Testis (tissue), 3 donors: Measurements from ENCODE around the gene CES1. TPM values are rescaled to one million over a fixed set of nuclear protein-coding genes. Genes with fewer than 3 reads are reported as not detected.
"Not testable (repeated sequence)": the region's sequence is repeated elsewhere in the genome, so short reads cannot be mapped to it uniquely, and the experiment has no call there.

Source experiments
- DNase-seq: peaks from one replicate; pipeline ENCODE4 v3.0.0-alpha.2; 2019
- H3K27ac ChIP-seq, 2 donors: fragments of 200-600 bp; sonication (generic); one replicate each; pipeline ENCODE4 v1.5.1; 2019
- H3K27me3 ChIP-seq: fragments of 200-600 bp; sonication (generic); one replicate; pipeline ENCODE4 v1.5.1; 2019
- H3K36me3 ChIP-seq: fragments of 200-600 bp; sonication (generic); one replicate; pipeline ENCODE4 v1.5.1; 2017; ENCODE audit warnings: low read depth; ENCODE audit errors: missing control alignments
- H3K4me1 ChIP-seq: fragments of 200-600 bp; sonication (generic); one replicate; pipeline ENCODE4 v1.5.1; 2019
- H3K4me3 ChIP-seq, 2 donors: fragments of 200-600 bp; sonication (generic); one replicate each; pipeline ENCODE4 v1.5.1; 2017 to 2019
- H3K9me3 ChIP-seq: fragments of 200-600 bp; sonication (generic); one replicate; pipeline ENCODE4 v1.5.1; 2017
- CTCF ChIP-seq, 3 experiments: fragments of 450-650 bp in 2 of 3; fragments of 200-600 bp in 1 of 3; sonication (generic) in 1 of 3; IDR thresholded peaks; one replicate each; pipeline ENCODE4 v1.5.1; 2016 to 2019; ENCODE audit warnings: antibody characterized with exemption in 3 of 3, mild to moderate bottlenecking in 2 of 3, moderate library complexity in 1 of 3
- POLR2A ChIP-seq: fragments of 450-650 bp; IDR thresholded peaks from one replicate; pipeline ENCODE4 v1.6.1; 2017; ENCODE audit warnings: antibody characterized with exemption, mild to moderate bottlenecking, moderate library complexity
- WGBS, 2 donors: methylation state at CpG; one replicate each; pipeline ENCODE4 v1.1.5; 2018; 5-methylcytosine and 5-hydroxymethylcytosine counted together
- intact Hi-C: fragments of 100-400 bp; cut with DNase I; formaldehyde crosslinking; loops from one replicate; pipeline ENCODE4 v1.15.1; 2023; ENCODE audit warnings: low total_unique reads
- polyA plus RNA-seq: library from polyadenylated mRNA; stranded (reverse); fragments of 350-450 nt; fragmentation: Illumina TruSeq; extraction: RNeasy Lipid Tissue Mini Kit (QIAGEN cat#74804); gene quantifications from one replicate; pipeline ENCODE4 v1.2.3, GENCODE V29; 2014; ENCODE audit warnings: low read depth, low replicate concordance; ENCODE audit not compliant: insufficient read depth
- total RNA-seq, 2 donors: library from RNA; depleted of rRNA; stranded (reverse); fragments of >200 nt; gene quantifications; one replicate each; pipeline ENCODE4 v1.2.3, GENCODE V29; 2016

Gene CES1
- total and polyA plus RNA-seq, 3 donors from 2014 or later = 2.1 to 18.3 (median 5.8) TPM

DNA sequence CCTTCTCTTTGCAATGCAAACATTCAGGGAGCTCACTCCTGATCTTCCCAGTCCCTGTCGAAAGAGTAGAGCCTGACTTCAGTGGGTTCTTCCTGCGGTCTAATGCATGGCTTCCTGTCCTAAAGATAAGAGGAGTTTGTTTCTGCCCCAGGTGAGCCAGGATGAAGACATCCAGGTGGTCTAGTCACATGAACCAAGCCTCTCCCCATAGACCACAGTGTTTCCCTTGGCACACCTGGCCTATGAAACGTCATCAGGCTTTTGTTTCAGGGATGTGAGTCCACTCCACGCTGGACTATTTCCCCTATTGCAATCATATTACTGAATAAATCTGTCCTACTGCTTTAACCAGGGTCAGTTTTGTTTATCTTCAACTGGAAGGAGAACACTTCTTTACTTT lies 21.1 kb downstream of the CES1 start:
- Histone ChIP-seq H3K4me3 (no peak overlapping the region), H3K36me3 (no peaks in the 10 kb centered on the region), H3K9me3 (no peaks in the 10 kb centered on the region), H3K4me1 (no peaks in the 10 kb centered on the region), H3K27me3 (no peaks in the 10 kb centered on the region), H3K27ac (no peak overlapping the region)
- WGBS, 2 donors = 75 to 83% methylated on average over 4 of the region's 4 CpGs
- no peak for TF ChIP-seq POLR2A
- TF ChIP-seq CTCF (IDR thresholded peaks at IDR 0.05) = no peak
- intact Hi-C loops = no loop called here
- DNase-seq = no peak

- intact Hi-C loops = no loop called here
- TF ChIP-seq POLR2A (no peak), CTCF (IDR thresholded peaks at IDR 0.05) (no peak)
- no peaks in the 10 kb centered on the region for H3K27me3 ChIP-seq
- no peak overlapping the region for H3K4me3 ChIP-seq
- H3K27ac ChIP-seq = no peak overlapping the region
- WGBS, 2 donors = 71 to 75% methylated on average over 8 of the region's 8 CpGs
- H3K4me1 ChIP-seq = no peaks in the 10 kb centered on the region
- H3K36me3 ChIP-seq = no peaks in the 10 kb centered on the region
- no peaks in the 10 kb centered on the region for H3K9me3 ChIP-seq
- DNase-seq = no peak
These were observed 22.4 kb downstream of the CES1 start for GRCh38 chr16:55810451-55810961.

- TF ChIP-seq CTCF (IDR thresholded peaks at IDR 0.05) = no peak
- no peak for TF ChIP-seq POLR2A
- 82 to 89% methylated on average over 4 of the region's 4 CpGs for WGBS, 2 donors
- Histone ChIP-seq H3K27me3 (no peaks in the 10 kb centered on the region), H3K4me1 (no peaks in the 10 kb centered on the region), H3K36me3 (no peaks in the 10 kb centered on the region), H3K27ac (no peak overlapping the region), H3K9me3 (no peaks in the 10 kb centered on the region), H3K4me3 (no peak overlapping the region)
- DNase-seq = no peak
- intact Hi-C loops = no loop called here
These were observed 23.0 kb downstream of the CES1 start for GRCh38 chr16:55809851-55810250.

DNA sequence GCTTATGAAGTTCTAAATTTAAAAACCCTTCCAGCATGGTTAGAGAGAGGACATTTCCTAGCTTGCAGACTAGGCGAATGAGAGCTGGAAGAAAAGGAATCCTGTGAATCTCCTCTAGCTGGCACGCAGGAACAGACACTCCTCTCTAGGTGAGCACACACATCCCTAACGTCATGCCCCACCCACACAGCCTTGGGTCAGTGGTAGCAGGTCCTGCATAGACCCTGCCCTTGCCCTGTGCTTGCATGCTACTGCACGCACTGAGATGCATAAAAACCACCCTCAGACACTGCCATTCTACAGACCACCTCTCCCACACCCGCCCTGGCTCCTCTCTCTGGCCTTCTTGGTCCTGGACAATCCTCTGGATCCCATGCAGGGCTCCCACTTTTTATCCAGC lies 23.5 kb downstream of the CES1 start:
- 69 to 79% methylated on average over 5 of the region's 5 CpGs for WGBS, 2 donors
- Histone ChIP-seq H3K27me3 (no peaks in the 10 kb centered on the region), H3K9me3 (no peaks in the 10 kb centered on the region), H3K4me1 (no peaks in the 10 kb centered on the region), H3K36me3 (no peaks in the 10 kb centered on the region), H3K4me3 (no peak overlapping the region), H3K27ac (no peak overlapping the region)
- no peak for DNase-seq
- TF ChIP-seq CTCF (IDR thresholded peaks at IDR 0.05) (no peak), POLR2A (no peak)
- intact Hi-C loops = no loop called here

- DNase-seq, H3K27me3 ChIP-seq, H3K4me1 ChIP-seq, H3K4me3 ChIP-seq, H3K27ac ChIP-seq, H3K36me3 ChIP-seq, intact Hi-C loops, H3K9me3 ChIP-seq: not testable (repeated sequence)
- 94% methylated on average over 1 of the region's 1 CpG for WGBS, 2 donors
These were observed 24.6 kb downstream of the CES1 start for GRCh38 chr16:55808286-55808685.

DNA sequence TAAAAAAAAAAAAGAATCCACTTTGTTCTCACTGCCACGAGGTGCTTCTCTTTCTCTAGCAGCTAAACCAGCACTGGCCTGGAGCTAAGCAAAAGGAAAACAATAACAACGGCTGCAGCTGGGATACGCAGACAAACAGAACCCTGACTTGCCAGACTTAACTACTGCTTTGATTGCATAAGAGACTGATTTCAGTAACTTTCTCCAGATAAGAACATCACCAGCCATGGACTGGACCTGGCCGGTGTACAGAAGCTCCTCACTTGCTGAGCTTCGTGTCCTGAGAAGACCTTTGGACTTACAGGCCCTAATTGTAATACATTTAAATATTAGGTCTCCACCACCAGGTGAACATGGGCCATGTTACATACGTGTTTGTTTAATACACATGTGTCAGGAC lies 27.8 kb downstream of the CES1 start:
- H3K27me3 ChIP-seq, H3K4me3 ChIP-seq, H3K27ac ChIP-seq, H3K36me3 ChIP-seq, H3K9me3 ChIP-seq, H3K4me1 ChIP-seq, intact Hi-C loops, DNase-seq: not testable (repeated sequence)
- WGBS, 2 donors = no CpG with 5 or more reads among the region's 6 CpGs

- intact Hi-C loops, H3K9me3 ChIP-seq: not testable (repeated sequence)
These were observed 29.2 kb downstream of the CES1 start for GRCh38 chr16:55803681-55804080.

DNA sequence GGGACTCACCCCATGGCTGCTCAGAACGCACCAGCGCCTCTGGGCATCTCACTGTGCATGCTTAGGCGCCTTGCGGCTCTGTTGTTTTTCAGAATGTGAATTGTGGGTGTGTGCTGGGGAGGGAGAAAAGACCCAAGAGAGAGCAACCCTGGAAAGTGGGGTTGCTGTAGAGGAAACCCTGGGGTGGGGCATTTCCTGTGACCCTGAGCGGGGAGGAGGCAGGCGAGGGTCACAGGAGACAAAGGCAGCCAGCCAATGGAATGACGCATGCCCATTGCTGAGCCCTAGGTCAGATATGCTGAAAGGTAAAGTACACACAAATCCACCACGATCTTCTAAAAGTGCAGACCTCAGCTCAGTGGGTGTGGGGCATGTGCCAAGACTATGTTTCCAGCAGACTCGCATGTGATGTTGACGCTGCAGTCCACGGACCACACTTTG lies 39.9 kb downstream of the CES1 start:
- H3K27ac ChIP-seq, H3K27me3 ChIP-seq, H3K36me3 ChIP-seq, H3K4me3 ChIP-seq, DNase-seq, intact Hi-C loops, H3K4me1 ChIP-seq, H3K9me3 ChIP-seq: not testable (repeated sequence)
- WGBS, 2 donors = no CpG with 5 or more reads among the region's 11 CpGs

More at GRCh38 chr16:55803681-55804080, 29.2 kb downstream of the CES1 start:
- not testable (repeated sequence) for DNase-seq, H3K27me3 ChIP-seq, H3K4me1 ChIP-seq, H3K4me3 ChIP-seq, H3K27ac ChIP-seq, H3K36me3 ChIP-seq
- no CpG with 5 or more reads among the region's 8 CpGs for WGBS, 2 donors

DNA sequence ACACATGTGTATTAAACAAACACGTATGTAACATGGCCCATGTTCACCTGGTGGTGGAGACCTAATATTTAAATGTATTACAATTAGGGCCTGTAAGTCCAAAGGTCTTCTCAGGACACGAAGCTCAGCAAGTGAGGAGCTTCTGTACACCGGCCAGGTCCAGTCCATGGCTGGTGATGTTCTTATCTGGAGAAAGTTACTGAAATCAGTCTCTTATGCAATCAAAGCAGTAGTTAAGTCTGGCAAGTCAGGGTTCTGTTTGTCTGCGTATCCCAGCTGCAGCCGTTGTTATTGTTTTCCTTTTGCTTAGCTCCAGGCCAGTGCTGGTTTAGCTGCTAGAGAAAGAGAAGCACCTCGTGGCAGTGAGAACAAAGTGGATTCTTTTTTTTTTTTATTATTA lies 41.4 kb downstream of the CES1 start:
- H3K9me3 ChIP-seq, DNase-seq, H3K27me3 ChIP-seq, H3K4me3 ChIP-seq, intact Hi-C loops, H3K27ac ChIP-seq, H3K36me3 ChIP-seq, H3K4me1 ChIP-seq: not testable (repeated sequence)
- no CpG with 5 or more reads among the region's 6 CpGs for WGBS, 2 donors
